NCI-H2227 (cell line): ENCODE measurements around the gene ADGRB3.
"Not testable (repeated sequence)": the region's sequence is repeated elsewhere in the genome, so short reads cannot be mapped to it uniquely, and the experiment has no call there.

Experiments
- DNase-seq: peaks from one replicate; lab custom pipeline; 2025; ENCODE audit not compliant: unreplicated experiment; lab: John Stamatoyannopoulos, UW

ADGRB3 gene

DNA sequence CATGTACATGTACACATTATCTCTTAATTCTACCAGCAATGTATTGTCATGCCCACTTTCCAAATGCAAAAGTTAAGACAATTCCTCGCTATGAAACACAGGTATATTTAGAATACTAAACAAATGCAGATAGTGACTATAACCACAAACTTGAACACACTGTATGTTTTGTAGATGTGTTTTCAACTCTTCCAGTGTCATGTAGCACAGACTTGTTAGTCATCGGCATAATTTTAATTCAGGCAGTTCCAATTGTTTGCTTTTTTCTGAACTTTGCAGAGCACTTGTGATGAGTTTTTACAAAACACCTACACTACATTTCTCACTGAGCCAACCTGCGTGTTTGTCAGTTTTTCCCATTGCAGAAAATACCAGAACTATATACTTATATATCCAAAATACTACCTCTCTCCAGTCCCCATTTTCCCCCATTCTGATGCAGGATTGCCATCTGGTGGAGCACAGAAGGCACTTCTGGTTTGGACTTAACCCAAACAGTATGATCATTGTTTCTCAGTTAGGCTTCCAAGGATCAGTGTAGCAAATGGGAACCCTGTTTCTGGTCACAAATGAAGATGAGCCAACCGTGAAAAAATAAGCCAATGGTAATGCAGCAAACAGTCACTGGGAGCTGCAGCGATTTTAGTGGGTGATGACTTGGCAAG lies 143.4 kb downstream of the ADGRB3 start:
- no peak for DNase-seq

- DNase-seq: no peak
Observed at GRCh38 chr6:68779366-68779765, 144.3 kb downstream of the ADGRB3 start.

- not testable (repeated sequence) for DNase-seq
Observed at GRCh38 chr6:68790128-68790527, 155.0 kb downstream of the ADGRB3 start.

- not testable (repeated sequence) for DNase-seq
Observed at GRCh38 chr6:68814976-68815375, 179.9 kb downstream of the ADGRB3 start.

- DNase-seq: no peak
Observed at GRCh38 chr6:68826501-68826900, 191.4 kb downstream of the ADGRB3 start.

GRCh38 chr6:68834551-68834950 lies 199.5 kb downstream of the ADGRB3 start:
- DNase-seq: no peak

DNA sequence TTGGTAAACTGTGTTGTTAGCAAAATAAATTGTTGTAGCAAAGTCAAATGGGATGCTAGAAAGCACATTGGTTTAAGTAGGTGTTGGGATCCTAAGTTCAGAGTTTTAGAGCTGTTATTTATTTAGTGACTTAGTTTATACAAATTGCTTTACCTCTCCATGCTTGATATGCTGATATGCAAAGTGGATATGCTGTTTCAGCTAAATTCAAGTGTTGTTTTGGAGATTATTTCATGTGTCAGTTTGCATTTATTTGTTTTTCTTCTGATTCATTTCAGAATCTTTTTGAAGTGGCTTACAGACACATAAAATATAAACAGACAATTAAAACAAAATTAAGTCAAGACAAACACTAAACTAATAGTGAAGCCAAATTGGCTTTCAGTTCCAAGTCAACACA lies 203.5 kb downstream of the ADGRB3 start:
- DNase-seq: no peak

DNA sequence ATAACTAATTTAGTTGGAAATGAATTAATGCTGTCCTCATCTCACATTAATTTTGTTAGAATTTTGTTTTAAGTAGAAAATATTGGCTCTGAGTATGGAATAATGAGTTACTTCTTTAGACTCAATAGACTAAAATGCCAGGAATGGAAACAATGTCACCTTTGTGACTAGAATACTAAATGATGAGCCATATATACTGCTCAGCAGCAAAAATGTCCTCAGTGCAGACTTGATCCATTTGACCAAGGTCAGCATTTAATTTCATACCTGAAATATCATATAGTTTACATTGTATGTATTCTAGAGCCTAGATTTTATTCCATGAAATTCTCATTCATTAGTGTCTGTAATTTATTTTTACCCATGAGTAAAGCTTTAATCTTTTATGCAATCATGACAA lies 217.7 kb downstream of the ADGRB3 start:
- DNase-seq: no peak

DNA sequence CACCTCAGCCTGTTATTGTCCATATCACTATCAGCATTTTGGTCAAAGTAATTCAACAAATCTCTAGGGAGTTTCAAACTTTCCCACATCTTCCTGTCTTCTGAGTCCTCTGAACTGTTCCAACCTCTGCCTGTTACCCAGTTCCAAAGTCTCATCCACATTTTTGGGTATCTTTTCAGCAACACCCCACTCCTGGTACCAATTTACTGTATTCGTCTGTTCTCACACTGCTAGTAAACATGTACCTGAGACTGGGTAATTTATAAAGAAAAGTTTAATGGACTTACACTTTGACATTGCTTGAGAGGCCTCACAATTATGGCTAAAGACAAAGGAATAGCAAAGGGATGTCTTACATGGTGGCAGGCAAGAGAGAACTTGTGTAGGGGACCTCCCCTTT lies 224.2 kb downstream of the ADGRB3 start:
- DNase-seq: no peak

- DNase-seq: no peak
Observed at GRCh38 chr6:68868646-68869045, 233.6 kb downstream of the ADGRB3 start.

DNA sequence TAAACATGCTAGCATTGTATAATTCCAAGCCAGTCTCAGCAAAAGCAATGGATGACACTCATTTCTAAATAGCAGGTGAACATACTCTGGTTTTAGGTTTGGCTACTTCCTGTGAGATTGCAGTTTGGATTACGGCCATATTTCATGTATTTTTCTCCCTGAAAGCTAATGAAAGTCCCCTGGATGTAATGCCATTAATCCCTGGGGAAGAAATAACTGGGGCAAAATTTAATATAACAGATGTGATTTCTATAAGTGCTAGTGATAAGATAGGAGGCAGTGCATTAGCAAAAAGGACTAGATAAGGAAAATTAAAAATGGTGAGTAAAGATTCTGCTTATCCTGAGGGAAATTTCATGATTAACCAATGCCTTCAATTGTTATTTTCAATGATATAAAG lies 238.2 kb downstream of the ADGRB3 start:
- no peak for DNase-seq

DNA sequence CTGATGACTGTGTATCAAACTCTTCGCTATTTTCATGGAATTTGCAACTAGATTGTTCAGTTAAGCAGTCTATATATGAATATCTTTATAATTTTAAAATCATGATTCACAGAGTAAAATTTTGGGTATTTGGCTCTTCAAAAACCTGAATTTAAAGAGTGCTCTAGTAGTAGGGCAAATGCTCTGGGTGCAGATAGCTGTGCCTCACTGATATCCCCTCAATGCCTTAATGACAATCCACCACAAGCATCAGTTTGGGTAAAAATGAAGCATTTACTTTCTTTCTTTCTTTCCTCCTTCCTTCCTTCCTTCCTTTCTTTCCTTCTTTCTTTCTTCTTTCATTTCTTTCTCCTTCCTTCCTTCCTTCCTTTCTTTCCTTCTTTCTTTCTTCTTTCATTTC lies 239.7 kb downstream of the ADGRB3 start:
- no peak for DNase-seq

GRCh38 chr6:68875403-68875802 lies 240.3 kb downstream of the ADGRB3 start:
- DNase-seq: no peak

DNA sequence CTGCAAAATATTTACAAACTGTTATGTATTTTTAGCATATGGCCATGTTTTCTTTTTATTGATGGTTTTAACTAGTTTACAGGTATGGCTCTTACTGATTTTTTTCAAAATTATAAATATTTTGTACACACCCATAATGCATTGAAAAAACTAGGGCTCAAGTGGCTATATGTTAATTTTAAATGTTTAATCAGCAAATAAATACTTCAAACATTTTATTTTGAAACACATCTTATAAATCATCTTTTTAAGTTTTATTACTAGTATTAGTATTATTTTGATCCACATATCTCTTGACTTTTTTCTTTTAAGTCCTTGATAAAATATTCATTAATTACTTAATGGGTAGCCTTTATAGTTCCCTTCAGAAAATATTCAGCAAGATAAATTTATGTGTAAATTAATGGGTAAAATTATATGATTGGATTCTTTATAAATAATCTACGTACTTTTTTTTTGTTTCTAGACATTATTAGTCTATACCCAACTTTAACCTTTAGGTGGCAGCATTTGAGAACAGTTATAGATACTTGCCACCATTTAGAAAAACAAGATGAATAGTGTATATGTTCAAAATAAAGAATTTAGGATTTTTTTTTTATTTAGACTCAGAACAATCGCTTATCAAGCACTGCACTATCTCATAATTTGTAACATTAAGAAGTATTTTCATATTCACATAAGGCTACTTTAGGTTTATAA lies 241.9 kb downstream of the ADGRB3 start:
- DNase-seq: peak; percentile 5

DNA sequence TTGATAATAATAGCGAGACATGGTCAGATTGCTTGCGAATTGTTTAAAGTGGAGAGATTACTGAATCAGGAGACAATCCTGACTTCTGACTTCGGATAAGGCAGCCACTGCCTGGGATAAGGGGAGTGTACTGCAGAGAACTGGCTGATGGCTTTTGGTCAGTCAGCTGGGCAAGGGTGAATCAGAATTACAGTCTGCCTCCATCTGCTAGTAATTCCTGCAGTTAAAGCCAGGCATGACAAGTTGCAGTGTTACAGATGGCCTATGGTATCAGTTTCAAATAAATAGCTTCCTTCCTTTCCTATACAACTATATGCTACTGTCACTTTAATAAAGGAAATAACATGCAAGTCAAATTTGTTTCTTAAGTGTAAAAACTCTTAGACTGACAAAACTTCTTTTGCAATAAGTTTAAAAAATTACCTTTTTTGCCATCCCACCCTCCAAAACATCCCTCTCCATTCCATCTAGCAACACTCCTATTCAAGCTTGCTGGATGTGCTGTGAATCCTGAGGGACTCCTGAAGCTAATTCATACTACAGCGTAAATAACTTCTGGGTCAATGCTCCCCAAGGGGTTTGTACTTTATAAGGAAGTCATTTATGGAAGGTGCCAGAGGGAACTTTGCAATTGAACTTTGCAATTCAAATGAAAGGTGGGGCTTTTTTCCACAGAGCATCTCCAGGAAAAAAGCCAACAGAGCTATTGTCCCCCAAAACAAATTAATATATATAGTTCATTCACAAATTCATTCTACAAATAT lies 245.2 kb downstream of the ADGRB3 start:
- no peak for DNase-seq

DNA sequence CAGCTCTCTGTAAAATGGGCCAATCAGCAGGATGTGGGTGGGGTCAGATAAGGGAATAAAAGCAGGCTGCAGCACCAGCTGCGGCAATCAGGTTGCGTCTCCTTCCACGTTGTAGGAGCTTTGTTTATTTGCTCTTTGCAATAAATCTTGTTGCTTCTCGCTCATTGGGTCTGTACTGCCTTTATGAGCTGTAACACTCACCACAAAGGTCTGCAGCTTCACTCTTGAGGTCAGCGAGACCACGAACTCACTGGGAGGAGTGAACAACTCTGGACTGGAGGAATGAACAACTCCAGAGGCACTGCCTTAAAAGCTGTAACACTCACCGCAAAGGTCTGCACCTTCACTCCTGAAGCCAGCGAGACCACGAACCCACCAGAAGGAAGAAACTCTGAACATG lies 248.2 kb downstream of the ADGRB3 start:
- DNase-seq: not testable (repeated sequence)

DNA sequence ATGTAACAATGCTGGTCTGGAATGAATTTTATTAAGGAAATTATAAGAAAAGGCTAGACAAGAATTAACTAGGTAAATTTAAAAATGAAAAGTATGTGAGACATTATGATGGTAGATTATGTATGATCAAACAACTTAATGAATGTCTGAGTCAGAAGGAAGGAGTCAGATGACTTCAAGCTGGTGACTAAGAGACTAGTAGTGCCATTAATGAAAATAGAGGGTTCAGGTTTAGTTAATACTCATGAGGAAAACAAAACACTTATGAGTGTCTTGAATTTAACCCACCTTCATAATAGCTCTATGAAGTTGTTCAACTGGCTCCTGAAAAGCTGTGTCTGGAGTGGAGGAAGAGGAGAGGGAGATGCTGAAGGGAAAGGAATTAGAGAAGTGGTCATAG lies 256.3 kb downstream of the ADGRB3 start:
- DNase-seq: no peak

- DNase-seq: no peak
Observed at GRCh38 chr6:68892452-68892851, 257.4 kb downstream of the ADGRB3 start.

DNA sequence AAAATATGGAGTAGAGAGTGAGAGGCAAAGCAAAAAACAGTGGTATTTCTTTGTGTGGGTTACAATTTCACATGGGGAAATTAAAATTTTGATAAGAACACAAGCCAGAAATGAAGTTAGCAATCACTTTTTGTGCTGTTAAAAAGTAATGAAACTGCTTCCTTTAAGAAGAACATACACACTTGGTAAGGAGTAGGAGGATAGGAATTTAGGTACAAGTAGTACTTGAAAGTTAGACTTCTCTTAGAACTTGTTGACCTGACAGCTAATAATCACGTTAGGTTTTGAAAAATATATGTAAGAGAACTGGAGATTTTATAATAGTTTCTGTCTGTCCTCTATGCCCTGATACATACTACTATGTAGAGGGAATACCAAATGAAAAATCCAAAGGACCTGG lies 260.8 kb downstream of the ADGRB3 start:
- no peak for DNase-seq

- no peak for DNase-seq
Observed at GRCh38 chr6:68901044-68901443, 266.0 kb downstream of the ADGRB3 start.

DNA sequence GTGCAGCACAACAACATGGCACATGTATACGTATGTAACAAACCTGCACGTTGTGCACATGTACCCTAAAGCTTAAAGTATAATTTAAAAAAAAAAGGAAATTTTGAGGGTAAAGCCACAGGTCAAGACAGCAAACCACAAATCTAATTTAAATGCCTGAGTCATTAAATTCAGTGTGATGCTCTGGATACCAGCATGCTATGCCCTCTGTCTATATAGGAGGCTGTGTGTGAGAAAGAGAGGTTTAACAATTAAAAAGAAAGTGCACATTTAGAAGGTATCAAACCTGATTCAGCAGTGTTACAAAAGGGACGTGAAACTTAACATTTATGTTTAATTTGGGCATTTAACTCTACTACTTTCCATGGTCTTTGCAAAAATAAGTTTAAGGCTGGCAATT lies 276.3 kb downstream of the ADGRB3 start:
- DNase-seq: no peak

DNA sequence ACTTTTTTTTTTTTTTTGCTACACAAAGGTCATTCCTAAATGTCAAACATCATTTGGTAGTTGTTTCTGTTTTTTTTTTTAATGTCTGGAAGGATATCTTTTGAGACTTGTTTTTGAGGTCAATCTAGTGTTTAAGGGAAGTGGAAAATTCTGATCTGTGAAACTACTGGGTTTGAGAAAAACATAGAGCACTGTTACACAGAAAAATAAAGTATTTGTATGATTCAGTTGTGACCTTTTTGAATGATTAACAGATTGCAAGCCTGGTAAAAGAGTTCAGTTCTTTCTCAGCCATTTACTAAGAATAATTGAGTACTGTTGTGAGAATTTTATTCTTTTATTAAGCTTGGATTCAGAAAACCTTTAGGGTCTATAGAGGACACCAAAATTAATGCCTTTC lies 276.7 kb downstream of the ADGRB3 start:
- DNase-seq: no peak
